GM12878 (cell line): ENCODE results near the gene USH2A. TPM values are rescaled to one million over a fixed set of nuclear protein-coding genes. Genes with fewer than 3 reads are reported as not detected.

Source experiments
- ATAC-seq: fragments of 200-7000 bp; cut with Tn5 transposase; 3 replicates; pipeline ENCODE4 v1.9.1; 2020; ENCODE audit warnings: mild to moderate bottlenecking, moderate library complexity
- BruUV-seq: library from RNA; stranded (reverse); fragments of 400-500 nt; replicated peaks from 2 replicates; lab custom pipeline; 2021; lab: Mats Ljungman, UMichigan
- CTCF ChIA-PET: fragments of 300-600 bp; sonication (Branson Sonifier 250); formaldehyde crosslinking; extraction: SDS; loops from one replicate; lab custom pipeline; 2021; ENCODE audit warnings: inconsistent platforms; lab: Yijun Ruan, JAX
- POLR2A ChIA-PET: fragments of 350-600 bp; formaldehyde crosslinking; extraction: SDS; loops from one replicate; lab custom pipeline; 2021; ENCODE audit warnings: inconsistent platforms; lab: Charles Lee
- RAD21 ChIA-PET: fragments of 300-600 bp; sonication (Branson Sonifier 250); formaldehyde crosslinking; loops from one replicate; lab custom pipeline; 2023; ENCODE audit warnings: antibody characterized with exemption; ENCODE audit not compliant: unreplicated experiment; lab: Charles Lee
- SMC1A ChIA-PET: fragments of 300-600 bp; sonication (Branson Sonifier 250); formaldehyde crosslinking; loops from one replicate; lab custom pipeline; 2023; ENCODE audit not compliant: unreplicated experiment, uncharacterized antibody; lab: Charles Lee
- DNase-seq: peaks from one replicate; pipeline ENCODE4 v3.0.0-alpha.2; 2011; ENCODE audit warnings: low read depth, low spot score
- FAIRE-seq: peaks from 3 replicates; lab custom pipeline; 2011; peaks lifted over from hg19 to GRCh38; lab: Jason Lieb, UNC
- H2AFZ ChIP-seq: 2 replicates; pipeline ENCODE4 v1.6.0; 2011; ENCODE audit warnings: low read depth, low read length, control low read depth; ENCODE audit not compliant: control insufficient read depth
- H3K27ac ChIP-seq: 2 replicates; pipeline ENCODE4 v1.5.1; 2011; ENCODE audit warnings: control low read depth; ENCODE audit not compliant: control insufficient read depth, insufficient read depth
- H3K27me3 ChIP-seq, 2 experiments: replicated peaks in 1 of 2; 2 replicates each; pipeline versions ENCODE4 v1.6.0 to v1.6.1; 2011; ENCODE audit warnings: low read length in 1 of 2; ENCODE audit not compliant: control insufficient read depth in 2 of 2, insufficient read depth in 2 of 2
- H3K36me3 ChIP-seq, 2 experiments: 2 replicates each; pipeline ENCODE4 v1.5.1; 2011; ENCODE audit warnings: low read length in 1 of 2; ENCODE audit not compliant: control insufficient read depth in 2 of 2, insufficient read depth in 2 of 2
- H3K4me1 ChIP-seq: 2 replicates; pipeline ENCODE4 v1.6.1; 2011; ENCODE audit warnings: mild to moderate bottlenecking, low read length, moderate library complexity, mixed read lengths; ENCODE audit not compliant: control insufficient read depth, insufficient read depth
- H3K4me2 ChIP-seq: 2 replicates; pipeline ENCODE4 v1.6.0; 2011; ENCODE audit warnings: control low read depth; ENCODE audit not compliant: control insufficient read depth, insufficient read depth
- H3K4me3 ChIP-seq: fragments of 200-600 bp; sonication (generic); 2 replicates; pipeline ENCODE4 v1.5.1; 2016
- H3K79me2 ChIP-seq: 2 replicates; pipeline ENCODE4 v1.6.0; 2011; ENCODE audit warnings: low read length; ENCODE audit not compliant: control insufficient read depth, insufficient read depth
- H3K9ac ChIP-seq: 2 replicates; pipeline ENCODE4 v1.8.0; 2011; ENCODE audit warnings: low read length, control low read depth, mixed read lengths; ENCODE audit not compliant: control insufficient read depth, insufficient read depth
- H3K9me3 ChIP-seq: replicated peaks from 3 replicates; pipeline ENCODE4 v1.5.1; 2011; ENCODE audit warnings: mild to moderate bottlenecking, low read length; ENCODE audit not compliant: control insufficient read depth, insufficient read depth
- H4K20me1 ChIP-seq: 2 replicates; pipeline ENCODE4 v1.6.0; 2011; ENCODE audit not compliant: control insufficient read depth, insufficient read depth
- MXI1 ChIP-seq: fragments of 150-350 bp; IDR thresholded peaks from 2 replicates; pipeline ENCODE4 v1.6.1; 2011; ENCODE audit warnings: low read depth, mild to moderate bottlenecking, inconsistent platforms, low read length, improper control_type of control experiment
- POLR2A ChIP-seq: IDR thresholded peaks from 2 replicates; pipeline ENCODE4 v1.6.1; 2011; ENCODE audit warnings: low read depth, mild to moderate bottlenecking, low read length
- SP1 ChIP-seq: IDR thresholded peaks from one replicate; pipeline ENCODE4 v1.6.1; 2011; ENCODE audit warnings: low read depth, low read length
- SPI1 ChIP-seq: IDR thresholded peaks from 2 replicates; pipeline ENCODE4 v1.6.1; 2011; ENCODE audit warnings: low read depth, mild to moderate bottlenecking, low read length, moderate library complexity, borderline replicate concordance; ENCODE audit not compliant: insufficient read depth
- ZSCAN29 ChIP-seq: fragments of 450-650 bp; IDR thresholded peaks from 2 replicates; pipeline ENCODE4 v1.6.1; 2017; ENCODE audit warnings: mild to moderate bottlenecking, moderate library complexity
- WGBS: methylation state at CpG from one replicate; pipeline ENCODE4 v1.1.6; 2016; ENCODE audit warnings: low lambda C conversion rate; ENCODE audit not compliant: insufficient replicate concordance, insufficient coverage; ENCODE audit errors: missing lambda C conversion rate; 5-methylcytosine and 5-hydroxymethylcytosine counted together
- in situ Hi-C: fragments of 300-500 bp; cut with MboI; formaldehyde crosslinking; loops from 9 replicates; pipeline ENCODE4 v1.14.3; 2018; ENCODE audit warnings: mixed read lengths
- intact Hi-C: fragments of 100-400 bp; cut with micrococcal nuclease; formaldehyde crosslinking; loops from one replicate; pipeline ENCODE4 v1.14.2; 2022; ENCODE audit not compliant: unreplicated experiment
- polyA plus RNA-seq, 11 experiments: library from polyadenylated mRNA; depleted of rRNA in 4 of 11; unstranded in 6 of 11; stranded (reverse) in 5 of 11; fragments of >200 nt; fragmentation: Nextera tagmentation in 4 of 11; fragmentation: Illumina TruSeq in 1 of 11; extraction: Ambion mirVana in 4 of 11; extraction: Trizol in 1 of 11; gene quantifications; 1 replicate in 1 of 11; 2 replicates in 10 of 11; pipeline versions ENCODE4 v1.2.1 to v1.2.3, GENCODE V29; 2011 to 2016; ENCODE audit warnings: inconsistent platforms in 2 of 11, missing spikeins in 2 of 11, low read depth in 1 of 11
- total RNA-seq, 4 experiments: library from RNA; depleted of rRNA in 3 of 4; stranded (reverse); fragments of >200 nt in 3 of 4; fragmentation: Illumina TruSeq in 1 of 4; extraction: Trizol in 1 of 4; gene quantifications; 2 replicates each; pipeline versions ENCODE4 v1.2.1 to v1.2.3, GENCODE V29; 2013 to 2021
- TF ChIP-seq, protein P1 (sequence below): IDR thresholded peaks from 2 replicates; pipeline ENCODE4 v1.6.1; 2011; ENCODE audit warnings: borderline replicate concordance, low read depth, mild to moderate bottlenecking, moderate library complexity, low read length; ENCODE audit not compliant: insufficient read depth, poor library complexity, severe bottlenecking
- TF ChIP-seq, protein P2 (sequence below): fragments of 450-650 bp; IDR thresholded peaks from 2 replicates; pipeline ENCODE4 v1.6.1; 2018; ENCODE audit warnings: mild to moderate bottlenecking, low read depth, moderate library complexity; ENCODE audit not compliant: partially characterized antibody
- TF ChIP-seq, protein P3 (sequence below): IDR thresholded peaks from 2 replicates; pipeline ENCODE4 v1.6.1; 2011; ENCODE audit warnings: borderline replicate concordance, low read depth, mild to moderate bottlenecking, moderate library complexity, mixed read lengths, low read length; ENCODE audit not compliant: insufficient read depth; ENCODE audit errors: extremely low read length
- TF ChIP-seq, protein P4 (sequence below): fragments of 450-650 bp; formaldehyde crosslinking; IDR thresholded peaks from 2 replicates; pipeline ENCODE4 v1.4.0; 2022; ENCODE audit warnings: mild to moderate bottlenecking, moderate library complexity

USH2A gene
- total and polyA plus RNA-seq, 10 of the 15 experiments (the other 5 are each of a cell fraction or from before 2014, with no cell fraction given) = under 0.01 to 0.20 (median 0.01) TPM; not detected in 2

DNA sequence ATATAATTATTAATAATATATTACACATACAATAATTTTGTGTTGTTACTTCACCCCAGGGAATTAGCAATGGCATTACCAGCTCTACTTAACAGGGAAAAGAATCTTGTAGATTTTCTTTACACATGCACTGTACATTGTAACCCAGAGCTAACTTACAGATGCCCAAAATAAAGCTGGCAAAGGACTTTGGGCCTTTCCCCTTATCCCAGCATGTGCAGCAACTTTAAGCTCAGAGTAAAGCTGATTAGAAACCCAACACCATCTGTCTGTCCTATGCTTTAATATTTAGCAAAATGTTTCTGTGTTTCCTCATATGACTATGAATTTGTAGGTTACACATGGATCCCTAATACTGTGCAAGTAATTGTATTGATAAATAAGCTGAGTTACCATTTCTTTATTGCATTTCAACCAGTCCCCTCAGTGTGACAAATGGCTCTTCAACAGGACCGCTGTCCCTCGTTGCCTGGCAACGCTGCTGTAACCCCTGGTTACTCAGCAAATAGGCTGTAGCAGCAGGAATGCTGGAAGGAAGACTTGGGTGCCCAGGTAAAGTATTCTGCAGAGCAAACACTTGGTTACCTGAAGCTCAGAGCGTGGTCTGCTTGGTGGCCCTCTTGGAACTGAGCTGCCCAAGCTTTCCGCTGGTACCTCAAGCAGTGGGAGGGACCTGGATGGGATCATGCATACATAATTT, at the start of gene USH2A (continued):
- TF ChIP-seq, protein P1, sequence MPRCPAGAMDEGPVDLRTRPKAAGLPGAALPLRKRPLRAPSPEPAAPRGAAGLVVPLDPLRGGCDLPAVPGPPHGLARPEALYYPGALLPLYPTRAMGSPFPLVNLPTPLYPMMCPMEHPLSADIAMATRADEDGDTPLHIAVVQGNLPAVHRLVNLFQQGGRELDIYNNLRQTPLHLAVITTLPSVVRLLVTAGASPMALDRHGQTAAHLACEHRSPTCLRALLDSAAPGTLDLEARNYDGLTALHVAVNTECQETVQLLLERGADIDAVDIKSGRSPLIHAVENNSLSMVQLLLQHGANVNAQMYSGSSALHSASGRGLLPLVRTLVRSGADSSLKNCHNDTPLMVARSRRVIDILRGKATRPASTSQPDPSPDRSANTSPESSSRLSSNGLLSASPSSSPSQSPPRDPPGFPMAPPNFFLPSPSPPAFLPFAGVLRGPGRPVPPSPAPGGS = no peak
- no peak for TF ChIP-seq SPI1
- no peak for TF ChIP-seq POLR2A
- TF ChIP-seq, protein P2, sequence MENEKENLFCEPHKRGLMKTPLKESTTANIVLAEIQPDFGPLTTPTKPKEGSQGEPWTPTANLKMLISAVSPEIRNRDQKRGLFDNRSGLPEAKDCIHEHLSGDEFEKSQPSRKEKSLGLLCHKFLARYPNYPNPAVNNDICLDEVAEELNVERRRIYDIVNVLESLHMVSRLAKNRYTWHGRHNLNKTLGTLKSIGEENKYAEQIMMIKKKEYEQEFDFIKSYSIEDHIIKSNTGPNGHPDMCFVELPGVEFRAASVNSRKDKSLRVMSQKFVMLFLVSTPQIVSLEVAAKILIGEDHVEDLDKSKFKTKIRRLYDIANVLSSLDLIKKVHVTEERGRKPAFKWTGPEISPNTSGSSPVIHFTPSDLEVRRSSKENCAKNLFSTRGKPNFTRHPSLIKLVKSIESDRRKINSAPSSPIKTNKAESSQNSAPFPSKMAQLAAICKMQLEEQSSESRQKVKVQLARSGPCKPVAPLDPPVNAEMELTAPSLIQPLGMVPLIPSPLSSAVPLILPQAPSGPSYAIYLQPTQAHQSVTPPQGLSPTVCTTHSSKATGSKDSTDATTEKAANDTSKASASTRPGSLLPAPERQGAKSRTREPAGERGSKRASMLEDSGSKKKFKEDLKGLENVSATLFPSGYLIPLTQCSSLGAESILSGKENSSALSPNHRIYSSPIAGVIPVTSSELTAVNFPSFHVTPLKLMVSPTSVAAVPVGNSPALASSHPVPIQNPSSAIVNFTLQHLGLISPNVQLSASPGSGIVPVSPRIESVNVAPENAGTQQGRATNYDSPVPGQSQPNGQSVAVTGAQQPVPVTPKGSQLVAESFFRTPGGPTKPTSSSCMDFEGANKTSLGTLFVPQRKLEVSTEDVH = no peak

DNA sequence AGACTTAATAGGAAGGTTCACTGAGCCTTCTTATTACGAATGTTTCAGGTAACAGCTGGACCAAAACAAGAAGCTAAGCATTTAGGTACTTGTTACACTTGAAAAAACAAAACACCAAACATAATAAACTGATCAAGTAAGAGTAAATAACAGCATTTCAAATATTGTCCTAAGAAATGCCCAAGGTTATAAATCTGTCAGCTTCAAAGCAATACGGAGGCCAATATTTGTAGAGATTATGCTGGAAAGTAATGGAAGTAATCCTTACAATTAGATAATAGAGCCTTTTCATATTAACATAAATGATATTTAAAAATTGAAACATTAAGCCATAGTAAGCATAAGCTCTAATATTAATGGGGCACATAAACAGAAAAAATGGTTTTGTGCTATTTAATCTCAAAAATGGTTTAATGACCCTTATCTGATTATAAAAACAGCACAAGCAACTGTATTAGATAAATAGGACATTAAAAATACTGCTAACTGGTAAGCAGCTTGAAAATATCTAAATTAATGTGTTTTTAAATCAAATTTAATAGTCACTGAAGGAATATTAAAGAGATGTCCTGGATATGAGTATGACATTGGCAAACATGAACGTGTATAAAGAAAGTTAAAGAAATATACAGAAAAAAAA, 43.0 kb upstream of the USH2A start:
- H4K20me1 ChIP-seq = no peaks in the 10 kb centered on the region
- H2AFZ ChIP-seq = no peak overlapping the region
- BruUV-seq = no TSS peak
- ChIA-PET CTCF (no interaction called here), SMC1A (interaction anchor here (0.8 kb wide), 2 partner anchors 90 to 302 kb away, joined by 3 read pairs; no protein-coding TSS in a partner anchor), RAD21 (no interaction called here), POLR2A (no interaction called here)
- in situ Hi-C loops (no loop called here), intact Hi-C loops (no loop called here)
- no peak for FAIRE-seq
- ATAC-seq = no peak
- H3K27me3 ChIP-seq = no peaks in the 10 kb centered on the region
- no peak overlapping the region for H3K4me3 ChIP-seq
- no peak for DNase-seq
- no peaks in the 10 kb centered on the region for H3K9me3 ChIP-seq
- 24% methylated on average over 3 of the region's 3 CpGs for WGBS
- H3K4me2 ChIP-seq = no peak overlapping the region
- no peak overlapping the region for H3K9ac ChIP-seq
- H3K79me2 ChIP-seq = no peaks in the 10 kb centered on the region
- no peaks in the 10 kb centered on the region for H3K4me1 ChIP-seq
- H3K36me3 ChIP-seq = no peaks in the 10 kb centered on the region
- no peak overlapping the region for H3K27ac ChIP-seq
- TF ChIP-seq, protein P3, sequence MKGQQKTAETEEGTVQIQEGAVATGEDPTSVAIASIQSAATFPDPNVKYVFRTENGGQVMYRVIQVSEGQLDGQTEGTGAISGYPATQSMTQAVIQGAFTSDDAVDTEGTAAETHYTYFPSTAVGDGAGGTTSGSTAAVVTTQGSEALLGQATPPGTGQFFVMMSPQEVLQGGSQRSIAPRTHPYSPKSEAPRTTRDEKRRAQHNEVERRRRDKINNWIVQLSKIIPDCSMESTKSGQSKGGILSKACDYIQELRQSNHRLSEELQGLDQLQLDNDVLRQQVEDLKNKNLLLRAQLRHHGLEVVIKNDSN = no peak
- TF ChIP-seq SP1 = no peak
- TF ChIP-seq, protein P4, sequence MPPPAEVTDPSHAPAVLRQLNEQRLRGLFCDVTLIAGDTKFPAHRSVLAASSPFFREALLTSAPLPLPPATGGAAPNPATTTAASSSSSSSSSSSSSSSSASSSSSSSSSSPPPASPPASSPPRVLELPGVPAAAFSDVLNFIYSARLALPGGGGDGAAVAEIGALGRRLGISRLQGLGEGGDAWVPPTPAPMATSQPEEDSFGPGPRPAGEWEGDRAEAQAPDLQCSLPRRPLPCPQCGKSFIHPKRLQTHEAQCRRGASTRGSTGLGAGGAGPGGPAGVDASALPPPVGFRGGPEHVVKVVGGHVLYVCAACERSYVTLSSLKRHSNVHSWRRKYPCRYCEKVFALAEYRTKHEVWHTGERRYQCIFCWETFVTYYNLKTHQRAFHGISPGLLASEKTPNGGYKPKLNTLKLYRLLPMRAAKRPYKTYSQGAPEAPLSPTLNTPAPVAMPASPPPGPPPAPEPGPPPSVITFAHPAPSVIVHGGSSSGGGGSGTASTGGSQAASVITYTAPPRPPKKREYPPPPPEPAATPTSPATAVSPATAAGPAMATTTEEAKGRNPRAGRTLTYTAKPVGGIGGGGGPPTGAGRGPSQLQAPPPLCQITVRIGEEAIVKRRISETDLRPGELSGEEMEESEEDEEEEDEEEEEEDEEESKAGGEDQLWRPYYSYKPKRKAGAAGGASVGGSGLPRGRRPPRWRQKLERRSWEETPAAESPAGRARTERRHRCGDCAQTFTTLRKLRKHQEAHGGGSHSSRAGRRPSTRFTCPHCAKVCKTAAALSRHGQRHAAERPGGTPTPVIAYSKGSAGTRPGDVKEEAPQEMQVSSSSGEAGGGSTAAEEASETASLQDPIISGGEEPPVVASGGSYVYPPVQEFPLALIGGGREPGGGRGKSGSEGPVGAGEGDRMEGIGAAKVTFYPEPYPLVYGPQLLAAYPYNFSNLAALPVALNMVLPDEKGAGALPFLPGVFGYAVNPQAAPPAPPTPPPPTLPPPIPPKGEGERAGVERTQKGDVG (CRISPR knock-in tag) = no peak
- TF ChIP-seq MXI1 = no peak
- TF ChIP-seq ZSCAN29 = no peak
